BE2C (cell line): ENCODE measurements around the gene TM9SF1.

Experiments used
- DNase-seq: peaks from one replicate; pipeline ENCODE4 v3.0.0-alpha.2; 2020
- H3K27me3 ChIP-seq: fragments of 250-450 bp; sonication (Bioruptor Pico); 2 replicates; pipeline ENCODE4 v1.5.1; 2020; ENCODE audit warnings: mild to moderate bottlenecking
- H3K36me3 ChIP-seq: fragments of 250-450 bp; sonication (Bioruptor Pico); 2 replicates; pipeline ENCODE4 v1.5.1; 2020; ENCODE audit warnings: mild to moderate bottlenecking
- H3K4me1 ChIP-seq: fragments of 250-450 bp; sonication (Bioruptor Pico); 2 replicates; pipeline ENCODE4 v1.5.1; 2020
- H3K4me3 ChIP-seq: 2 replicates; pipeline ENCODE4 v1.5.1; 2011; ENCODE audit warnings: low read depth, low read length
- H3K9me3 ChIP-seq: fragments of 250-450 bp; sonication (Bioruptor Pico); 2 replicates; pipeline ENCODE4 v1.5.1; 2020
- TF ChIP-seq, protein P1 (sequence below): IDR thresholded peaks from 2 replicates; pipeline ENCODE4 v1.5.1; 2012; ENCODE audit warnings: mild to moderate bottlenecking, low read depth, low read length

Gene TM9SF1

DNA sequence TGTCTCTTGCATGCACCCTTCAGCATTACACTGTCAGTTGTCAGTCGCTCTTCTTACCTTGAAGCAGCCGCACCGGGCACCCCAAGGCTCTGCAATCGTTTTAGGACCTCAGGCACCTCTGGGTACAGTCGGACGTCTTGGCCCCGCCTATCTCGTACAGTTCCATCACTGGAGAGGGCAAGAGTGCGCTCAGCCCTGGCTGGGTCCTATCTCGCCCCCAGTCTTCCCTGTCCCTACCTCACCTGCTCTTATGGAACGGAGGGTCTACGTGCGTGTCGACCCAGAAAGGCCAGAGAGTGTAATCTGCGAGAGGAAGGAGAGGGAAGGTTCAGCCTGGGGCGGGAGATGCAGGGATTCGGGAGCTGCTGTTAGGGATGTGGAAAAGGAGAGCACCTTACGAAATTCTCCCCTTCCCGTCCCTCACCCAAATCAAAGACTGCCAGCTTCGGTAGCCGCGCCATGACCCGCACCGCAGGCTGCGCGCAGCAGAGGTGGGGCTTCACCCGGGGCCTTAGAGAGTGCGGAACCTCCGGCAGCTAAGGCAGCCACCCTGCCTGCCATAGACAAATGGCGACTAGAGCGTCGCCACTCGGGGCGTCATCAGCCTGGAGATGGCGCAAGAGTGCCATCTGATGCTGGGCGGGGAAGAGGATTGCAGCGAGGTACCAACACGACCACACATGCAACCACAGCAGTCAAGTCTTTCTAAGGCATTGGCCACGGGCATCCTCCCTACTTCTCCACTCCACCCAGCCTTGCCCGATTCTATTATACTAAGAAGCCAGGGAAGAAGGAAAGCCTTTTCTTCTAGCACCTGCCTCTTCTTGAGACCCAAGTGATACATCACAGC, 20.5 kb upstream of the TM9SF1 start, which contains the start of gene MDP1:
Gene MDP1, minus strand, starts transcription at position 572 of the 850 bp plus-strand sequence. Its CDS starts 111 bp downstream, at position 461.
- Histone ChIP-seq H3K9me3 (no peaks in the 10 kb centered on the region), H3K36me3 (peaks cover 4% of the 10 kb centered on the region; the same call in 1 of the 2 replicates), H3K4me1 (no peaks in the 10 kb centered on the region), H3K27me3 (no peaks in the 10 kb centered on the region), H3K4me3 (peak within 1 kb of the TSS; percentile 91)
- peak; percentile 88 for DNase-seq
- TF ChIP-seq, protein P1, sequence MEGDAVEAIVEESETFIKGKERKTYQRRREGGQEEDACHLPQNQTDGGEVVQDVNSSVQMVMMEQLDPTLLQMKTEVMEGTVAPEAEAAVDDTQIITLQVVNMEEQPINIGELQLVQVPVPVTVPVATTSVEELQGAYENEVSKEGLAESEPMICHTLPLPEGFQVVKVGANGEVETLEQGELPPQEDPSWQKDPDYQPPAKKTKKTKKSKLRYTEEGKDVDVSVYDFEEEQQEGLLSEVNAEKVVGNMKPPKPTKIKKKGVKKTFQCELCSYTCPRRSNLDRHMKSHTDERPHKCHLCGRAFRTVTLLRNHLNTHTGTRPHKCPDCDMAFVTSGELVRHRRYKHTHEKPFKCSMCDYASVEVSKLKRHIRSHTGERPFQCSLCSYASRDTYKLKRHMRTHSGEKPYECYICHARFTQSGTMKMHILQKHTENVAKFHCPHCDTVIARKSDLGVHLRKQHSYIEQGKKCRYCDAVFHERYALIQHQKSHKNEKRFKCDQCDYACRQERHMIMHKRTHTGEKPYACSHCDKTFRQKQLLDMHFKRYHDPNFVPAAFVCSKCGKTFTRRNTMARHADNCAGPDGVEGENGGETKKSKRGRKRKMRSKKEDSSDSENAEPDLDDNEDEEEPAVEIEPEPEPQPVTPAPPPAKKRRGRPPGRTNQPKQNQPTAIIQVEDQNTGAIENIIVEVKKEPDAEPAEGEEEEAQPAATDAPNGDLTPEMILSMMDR = peak; percentile 76

DNA sequence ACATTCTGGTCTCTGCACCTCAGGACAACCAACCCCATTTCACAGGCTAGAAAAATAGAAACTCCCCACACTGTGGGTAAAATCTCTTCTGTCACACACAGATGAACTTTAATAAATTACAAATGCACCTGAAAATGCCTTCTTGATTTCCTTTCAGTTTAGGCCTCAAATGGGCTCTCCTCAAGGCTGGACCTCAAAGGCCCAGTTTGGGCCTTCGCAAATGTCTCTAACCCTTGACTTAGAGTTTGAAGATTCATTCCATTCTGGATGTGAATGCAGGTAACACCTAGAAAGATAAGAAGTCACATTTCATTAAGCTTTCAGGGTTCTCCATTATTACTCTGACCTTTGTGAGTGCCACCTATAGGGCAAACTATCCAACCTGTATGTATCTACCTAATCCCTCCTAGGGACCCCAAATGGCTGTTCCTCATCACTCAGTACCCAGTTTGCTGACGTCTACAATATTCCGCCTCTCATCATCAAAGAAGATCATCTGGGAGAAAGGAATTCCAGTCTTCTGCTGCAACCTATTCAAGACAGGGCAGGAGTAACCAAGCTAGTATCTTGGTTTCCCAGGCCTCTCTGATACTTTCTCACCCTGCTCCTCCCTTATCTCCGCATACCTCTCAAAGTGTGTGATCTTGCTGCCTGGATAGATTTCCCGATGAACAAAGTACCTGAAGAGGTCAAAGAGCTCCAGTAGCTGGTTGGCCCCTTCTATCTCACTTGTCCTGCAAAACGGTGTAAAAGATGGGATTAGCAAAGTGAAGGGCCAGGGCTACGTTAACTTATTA, 18.8 kb upstream of the TM9SF1 start:
- H3K27me3 ChIP-seq = no peaks in the 10 kb centered on the region
- TF ChIP-seq, protein P1 = no peak
- no peaks in the 10 kb centered on the region for H3K9me3 ChIP-seq
- H3K4me1 ChIP-seq = no peaks in the 10 kb centered on the region
- no peak for DNase-seq
- H3K4me3 ChIP-seq = peak overlapping the region; percentile 83
- H3K36me3 ChIP-seq = peaks cover 7% of the 10 kb centered on the region; the same call in 1 of the 2 replicates

DNA sequence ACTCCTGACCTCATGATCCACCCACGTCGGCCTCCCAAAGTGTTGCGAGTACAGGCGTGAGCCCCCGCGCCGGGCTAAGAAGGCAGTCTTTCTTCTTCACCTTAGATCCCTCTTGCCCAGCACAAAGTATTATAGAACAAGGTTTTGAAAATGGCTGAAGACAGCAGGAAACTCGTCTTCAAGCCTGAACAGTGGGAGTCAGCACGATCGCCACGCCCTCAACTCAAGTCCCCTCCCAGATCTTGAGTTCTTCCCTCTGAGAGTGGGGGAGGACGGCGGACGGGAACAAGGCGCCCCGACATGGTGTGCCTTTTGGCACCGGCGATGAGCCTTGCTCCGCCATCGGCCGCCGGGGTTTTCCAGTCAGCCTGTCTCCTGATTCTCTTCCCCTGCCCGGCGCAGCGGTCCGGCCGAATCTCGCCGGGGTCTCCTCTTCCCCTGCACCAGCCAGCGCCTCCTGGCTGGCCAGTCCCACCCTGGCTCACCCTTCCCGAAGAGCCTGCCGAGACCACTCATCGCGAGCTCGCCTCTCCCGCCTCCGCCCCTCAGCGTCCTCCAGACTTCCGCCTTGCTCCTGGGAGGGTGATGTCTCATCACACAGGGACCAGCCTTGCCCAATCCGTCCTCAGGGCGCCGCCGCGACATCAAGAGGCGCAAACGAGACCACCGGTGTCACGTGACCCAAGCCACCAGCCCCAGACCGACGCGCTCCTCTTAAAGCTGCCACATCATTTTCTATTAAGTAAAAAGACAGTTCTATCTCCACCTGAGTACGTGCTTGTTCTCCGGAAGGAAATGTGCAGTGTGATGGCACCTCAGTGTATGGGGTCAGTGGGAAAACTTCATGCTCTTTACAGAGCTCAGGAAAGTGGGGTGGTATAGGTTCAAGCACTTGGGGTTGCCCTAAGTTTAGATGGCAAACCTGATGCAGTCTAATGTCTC, 18.0 kb upstream of the TM9SF1 start, which contains the start of gene CHMP4A:
Gene CHMP4A, minus strand, starts transcription at position 565 of the 942 bp plus-strand sequence. Its CDS starts 49 bp downstream, at position 516.
- TF ChIP-seq, protein P1 = peak; percentile 34
- H3K4me1 ChIP-seq = no peaks in the 10 kb centered on the region
- peak; percentile 99 for DNase-seq
- H3K27me3 ChIP-seq = no peaks in the 10 kb centered on the region
- no peaks in the 10 kb centered on the region for H3K9me3 ChIP-seq
- peaks cover 7% of the 10 kb centered on the region; the same call in 1 of the 2 replicates for H3K36me3 ChIP-seq
- H3K4me3 ChIP-seq = peak within 1 kb of the TSS; percentile 83

DNA sequence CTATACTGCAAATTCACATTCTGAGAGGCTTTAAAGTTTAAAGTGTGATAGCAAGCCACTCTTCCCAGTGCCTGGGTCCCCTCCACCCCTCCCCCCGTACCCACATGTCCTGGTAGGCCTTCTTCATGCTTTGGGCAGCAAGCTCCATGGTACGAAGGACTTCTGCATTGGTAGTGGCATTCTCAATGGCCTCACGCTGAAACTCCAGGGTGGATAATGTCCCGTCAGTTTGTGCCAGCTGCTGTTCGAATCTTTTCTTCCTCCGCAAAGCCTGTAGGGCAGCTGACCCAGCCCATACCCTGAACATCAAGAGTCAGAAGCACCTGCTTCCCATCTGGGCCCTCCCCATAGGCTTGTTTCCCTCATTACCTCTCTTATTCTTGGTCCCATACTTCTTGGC, 16.1 kb upstream of the TM9SF1 start:
- no peak for DNase-seq
- Histone ChIP-seq H3K4me3 (no peak overlapping the region), H3K36me3 (peaks cover 6% of the 10 kb centered on the region), H3K9me3 (no peaks in the 10 kb centered on the region), H3K27me3 (no peaks in the 10 kb centered on the region), H3K4me1 (no peaks in the 10 kb centered on the region)
- TF ChIP-seq, protein P1 = no peak

DNA sequence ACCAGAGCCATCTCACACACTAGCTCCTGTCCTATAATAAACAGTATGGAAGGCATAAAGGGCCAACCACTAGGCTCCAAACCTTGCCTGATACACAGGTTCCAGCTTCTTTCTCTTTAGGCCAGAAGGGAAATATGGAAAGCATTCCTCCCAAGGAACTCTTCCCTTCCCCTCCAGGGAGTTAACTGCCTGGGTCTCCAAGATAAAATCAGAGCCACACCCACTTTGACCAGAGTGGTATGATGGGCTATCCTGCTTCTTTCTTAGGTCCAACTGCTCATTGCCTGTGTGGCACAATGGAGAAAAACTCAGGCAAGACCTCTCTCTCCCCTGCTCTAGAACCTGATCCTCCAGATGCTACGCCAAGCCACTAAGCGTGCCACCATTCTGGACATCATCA, 12.4 kb upstream of the TM9SF1 start:
- no peaks in the 10 kb centered on the region for H3K27me3 ChIP-seq
- TF ChIP-seq, protein P1 = no peak
- no peaks in the 10 kb centered on the region for H3K9me3 ChIP-seq
- DNase-seq = no peak
- H3K4me3 ChIP-seq = no peak overlapping the region
- H3K36me3 ChIP-seq = peaks cover 6% of the 10 kb centered on the region
- H3K4me1 ChIP-seq = no peaks in the 10 kb centered on the region
